Measurements from ENCODE around the gene MTNR1B.

DNA sequence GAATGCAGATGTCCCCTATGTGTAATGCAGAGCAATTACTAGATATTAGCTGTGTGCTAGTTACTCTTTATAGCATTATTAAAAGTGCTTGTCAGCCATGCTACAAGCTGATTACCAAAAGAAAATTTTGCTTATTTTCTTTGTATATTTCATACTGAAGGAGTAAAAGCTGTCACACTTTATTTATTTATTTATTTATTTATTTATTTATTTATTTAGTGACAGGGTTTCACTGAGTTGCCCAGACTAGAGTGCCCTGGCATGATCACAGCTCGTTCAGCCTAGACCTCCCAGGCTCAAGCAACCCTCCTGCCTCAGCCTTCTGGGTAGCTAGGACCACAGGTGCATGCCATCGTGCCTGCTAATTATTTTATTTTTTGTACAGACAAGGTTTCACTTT, 4.3 kb upstream of the MTNR1B start:
- TF ChIP-seq, protein P1, sequence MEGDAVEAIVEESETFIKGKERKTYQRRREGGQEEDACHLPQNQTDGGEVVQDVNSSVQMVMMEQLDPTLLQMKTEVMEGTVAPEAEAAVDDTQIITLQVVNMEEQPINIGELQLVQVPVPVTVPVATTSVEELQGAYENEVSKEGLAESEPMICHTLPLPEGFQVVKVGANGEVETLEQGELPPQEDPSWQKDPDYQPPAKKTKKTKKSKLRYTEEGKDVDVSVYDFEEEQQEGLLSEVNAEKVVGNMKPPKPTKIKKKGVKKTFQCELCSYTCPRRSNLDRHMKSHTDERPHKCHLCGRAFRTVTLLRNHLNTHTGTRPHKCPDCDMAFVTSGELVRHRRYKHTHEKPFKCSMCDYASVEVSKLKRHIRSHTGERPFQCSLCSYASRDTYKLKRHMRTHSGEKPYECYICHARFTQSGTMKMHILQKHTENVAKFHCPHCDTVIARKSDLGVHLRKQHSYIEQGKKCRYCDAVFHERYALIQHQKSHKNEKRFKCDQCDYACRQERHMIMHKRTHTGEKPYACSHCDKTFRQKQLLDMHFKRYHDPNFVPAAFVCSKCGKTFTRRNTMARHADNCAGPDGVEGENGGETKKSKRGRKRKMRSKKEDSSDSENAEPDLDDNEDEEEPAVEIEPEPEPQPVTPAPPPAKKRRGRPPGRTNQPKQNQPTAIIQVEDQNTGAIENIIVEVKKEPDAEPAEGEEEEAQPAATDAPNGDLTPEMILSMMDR (IDR thresholded peaks at IDR 0.05): no peak
- TF ChIP-seq POLR2A (IDR thresholded peaks at IDR 0.05): no peak
